GM19193 (cell line): ENCODE results near the gene PLEKHH1.

Experiments used
- POLR2A ChIP-seq: IDR thresholded peaks from 4 replicates; pipeline ENCODE4 v1.6.1; 2011; ENCODE audit not compliant: insufficient read depth, insufficient read length; ENCODE audit errors: extremely low read depth

PLEKHH1 gene

DNA sequence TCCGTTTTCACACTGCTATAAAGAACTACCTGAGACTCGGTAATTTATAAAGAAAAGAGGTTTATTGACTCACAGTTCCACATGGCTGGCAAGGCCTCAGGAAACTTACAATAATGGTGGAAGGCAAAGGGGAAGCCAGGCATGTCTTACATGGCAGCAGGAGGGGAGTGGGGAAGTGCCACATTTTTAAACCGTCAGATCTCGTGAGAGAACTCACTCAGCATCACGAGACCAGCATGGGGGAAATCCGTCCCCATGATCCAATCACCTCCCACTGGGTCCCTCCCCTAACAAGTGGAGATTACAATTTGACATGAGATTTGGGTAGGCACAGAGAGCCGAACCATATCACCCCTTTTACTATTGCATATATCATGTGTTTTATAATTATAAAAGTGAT is 69.0 kb downstream of the PLEKHH1 start:
- no peak for TF ChIP-seq POLR2A

GRCh38 chr14:67602995-67603545 is 70.0 kb downstream of the PLEKHH1 start:
- no peak for TF ChIP-seq POLR2A

DNA sequence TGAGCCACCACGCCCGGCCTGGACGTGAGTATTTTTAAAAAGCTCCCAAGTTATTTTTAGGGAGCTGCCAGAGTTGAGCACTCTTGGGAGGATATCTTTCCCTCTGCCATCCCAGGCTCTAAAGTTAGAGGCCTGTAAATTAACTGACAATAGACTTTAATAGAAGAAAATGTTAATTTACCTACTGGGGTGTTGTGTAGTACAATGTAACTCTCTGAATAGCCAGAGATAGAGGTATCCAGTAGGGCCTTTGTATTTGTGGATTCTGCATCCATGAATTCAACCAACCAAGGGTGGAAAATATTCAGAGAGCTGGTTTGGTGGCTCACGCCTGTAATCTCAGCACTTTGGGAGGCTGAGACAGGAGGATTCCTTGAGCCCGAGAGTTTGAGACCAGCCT is 74.6 kb downstream of the PLEKHH1 start:
- TF ChIP-seq POLR2A, result no peak

DNA sequence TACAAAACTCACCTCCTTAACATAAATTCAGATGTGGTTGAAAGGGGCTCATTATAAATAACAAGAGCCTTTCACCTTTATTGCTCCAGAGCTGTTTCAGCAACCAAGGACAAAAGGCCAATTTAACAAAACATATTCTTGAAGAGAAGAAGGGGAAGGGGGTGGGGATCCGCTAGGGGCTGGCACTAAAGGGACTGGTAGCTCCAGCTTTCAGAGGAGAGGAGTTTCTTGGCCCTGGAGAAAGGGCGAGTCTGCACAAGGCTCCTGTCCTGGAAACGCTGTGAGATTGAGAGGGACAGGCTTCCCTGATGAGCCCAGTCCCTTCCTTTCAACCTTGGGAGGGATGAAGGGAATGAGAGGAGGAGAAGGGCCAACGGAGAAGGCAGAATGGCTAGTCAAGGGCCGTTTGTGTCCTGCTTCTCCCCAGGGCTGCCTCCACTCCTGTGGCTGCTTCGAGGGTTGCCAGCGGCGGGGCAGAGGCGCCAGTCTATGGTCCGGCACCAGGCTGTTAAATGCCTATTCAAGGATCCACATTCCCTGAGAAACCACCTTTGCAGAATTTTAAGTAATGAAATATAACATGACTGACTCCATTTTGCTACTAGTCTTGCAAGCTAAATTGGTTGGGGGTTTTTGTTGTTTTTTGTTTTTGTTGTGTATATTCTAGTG is 76.7 kb downstream of the PLEKHH1 start:
- TF ChIP-seq POLR2A, result no peak

GRCh38 chr14:67610491-67610890 is 77.4 kb downstream of the PLEKHH1 start:
- TF ChIP-seq POLR2A, result no peak

GRCh38 chr14:67618617-67619063 is 85.5 kb downstream of the PLEKHH1 start:
- no peak for TF ChIP-seq POLR2A

DNA sequence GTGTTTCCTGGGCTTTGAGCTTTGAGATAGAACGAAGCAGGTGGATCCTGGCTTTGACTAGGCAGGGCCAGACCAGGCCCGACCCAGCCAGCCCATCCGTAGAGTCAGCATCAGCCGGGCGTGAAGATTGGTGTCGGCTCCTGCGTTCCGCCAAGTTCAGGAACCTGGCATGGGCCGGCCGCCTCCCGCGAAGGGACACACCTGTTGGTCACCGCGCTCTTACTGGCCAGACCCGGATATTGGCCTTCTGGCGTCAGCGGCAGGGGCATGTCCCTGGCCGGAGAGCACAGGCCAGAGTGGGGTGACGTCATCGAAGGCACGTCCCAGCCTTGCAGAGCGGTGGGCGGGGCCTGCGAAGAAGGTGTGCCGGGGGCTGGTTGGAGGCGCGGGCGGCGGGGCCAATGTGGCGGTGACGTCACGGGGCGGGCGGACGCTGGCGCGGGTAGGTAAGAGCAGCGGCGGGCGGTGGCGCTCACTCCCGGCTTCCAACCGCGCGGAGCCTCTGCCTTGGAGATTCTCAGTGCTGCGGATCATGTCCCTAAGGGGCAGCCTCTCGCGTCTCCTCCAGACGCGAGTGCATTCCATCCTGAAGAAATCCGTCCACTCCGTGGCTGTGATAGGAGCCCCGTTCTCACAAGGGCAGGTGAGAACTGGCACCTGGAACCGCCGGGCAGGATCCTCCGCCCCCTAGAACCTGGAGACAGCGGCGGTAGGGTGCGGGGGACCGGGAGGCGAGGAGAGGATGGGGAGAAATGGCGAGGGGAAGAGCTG is 86.5 kb downstream of the PLEKHH1 start, which contains the start of gene ARG2:
ARG2 (plus strand) TSS at position 475 of the 771 bp plus-strand sequence; CDS start at position 533, 58 bp downstream.
- TF ChIP-seq POLR2A, result no peak

GRCh38 chr14:67620217-67620785 is 87.2 kb downstream of the PLEKHH1 start:
- no peak for TF ChIP-seq POLR2A

DNA sequence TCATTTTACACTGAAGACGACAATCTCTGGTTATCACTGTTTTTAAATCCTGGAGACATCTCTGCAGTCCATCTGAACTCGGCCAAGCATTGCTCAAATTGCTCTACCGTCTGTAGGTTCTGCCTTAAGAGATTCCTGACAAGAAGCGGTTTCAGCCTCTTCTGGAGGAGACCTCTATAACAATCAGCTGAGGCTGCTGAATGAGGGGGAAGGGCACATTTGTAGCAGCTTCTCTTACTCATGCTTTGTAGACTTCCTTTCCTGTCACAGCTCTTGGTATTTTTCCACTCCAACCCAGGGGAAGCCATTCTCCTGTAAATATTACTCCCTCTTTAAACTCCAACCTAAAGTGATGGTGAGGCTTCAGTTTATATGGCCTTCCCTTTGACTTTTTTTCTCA is 89.6 kb downstream of the PLEKHH1 start:
- TF ChIP-seq POLR2A, result no peak

GRCh38 chr14:67623114-67623513 is 90.0 kb downstream of the PLEKHH1 start:
- TF ChIP-seq POLR2A, result no peak

GRCh38 chr14:67627519-67627918 is 94.4 kb downstream of the PLEKHH1 start:
- TF ChIP-seq POLR2A, result no peak

GRCh38 chr14:67630186-67630585 is 97.1 kb downstream of the PLEKHH1 start:
- TF ChIP-seq POLR2A, result no peak

- TF ChIP-seq POLR2A, result no peak
Measured at GRCh38 chr14:67630938-67631337, 97.8 kb downstream of the PLEKHH1 start.

- TF ChIP-seq POLR2A, result no peak
Measured at GRCh38 chr14:67633451-67634147, 100.5 kb downstream of the PLEKHH1 start.
